ENCODE results near the gene ITGA11.

Gene ITGA11

DNA sequence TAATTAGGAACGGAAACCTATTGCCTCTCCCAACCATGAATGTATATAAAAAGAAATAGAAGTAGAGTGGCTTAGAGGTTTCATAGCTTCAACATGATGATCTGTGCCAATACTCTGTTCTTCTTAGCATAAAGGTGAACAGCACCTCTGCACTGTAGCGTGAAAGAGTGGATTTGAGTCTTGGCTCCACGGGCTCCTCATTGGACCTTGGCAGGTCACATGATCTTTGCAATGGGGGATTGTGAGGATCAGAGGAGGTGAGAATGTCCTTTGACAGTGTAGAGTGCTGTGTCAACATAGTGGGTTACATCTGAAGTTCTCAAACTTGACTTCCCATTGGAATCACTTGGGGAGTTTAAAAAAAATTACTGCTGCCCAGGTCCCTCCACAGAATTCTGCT is 103.0 kb downstream of the ITGA11 start:
- peaks cover 21% of the 10 kb centered on the region for H3K4me1 ChIP-seq (ENCODE audit: control insufficient read depth, low read depth, low read length)
- no peaks in the 10 kb centered on the region for H3K9me3 ChIP-seq (ENCODE audit: control insufficient read depth, low read depth, low read length)
- no peak overlapping the region for H3K27ac ChIP-seq (ENCODE audit: low read length)
- H3K9ac ChIP-seq (ENCODE audit: low read length): no peak overlapping the region
- H3K4me3 ChIP-seq (ENCODE audit: low read length): no peak overlapping the region
- no peaks in the 10 kb centered on the region for H3K36me3 ChIP-seq (ENCODE audit: control insufficient read depth, low read depth, low read length)
- no peaks in the 10 kb centered on the region for H3K27me3 ChIP-seq (ENCODE audit: control insufficient read depth, insufficient read depth, low read length)

DNA sequence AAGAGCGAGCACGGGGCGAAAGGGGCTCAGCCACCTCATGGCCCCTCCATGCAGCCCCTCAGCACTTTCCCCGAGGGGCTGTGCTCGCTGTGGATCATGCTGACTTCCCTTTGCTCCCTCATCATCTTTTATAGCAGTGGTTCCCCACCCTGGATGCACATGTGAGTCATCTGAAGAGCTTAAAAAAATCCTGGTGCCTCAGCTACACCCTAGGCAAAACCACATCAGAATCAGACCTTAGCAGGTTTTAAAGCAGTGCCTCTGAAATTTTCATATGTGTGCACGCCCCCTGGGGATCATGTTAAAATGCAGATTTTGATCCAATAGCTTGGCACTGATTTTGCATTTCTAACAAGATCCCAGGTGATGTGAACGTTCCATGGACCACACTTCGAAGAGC is 103.5 kb downstream of the ITGA11 start:
- Histone ChIP-seq H3K9me3 (ENCODE audit: control insufficient read depth, low read depth, low read length) (no peaks in the 10 kb centered on the region), H3K36me3 (ENCODE audit: control insufficient read depth, low read depth, low read length) (no peaks in the 10 kb centered on the region), H3K4me3 (ENCODE audit: low read length) (no peak overlapping the region), H3K9ac (ENCODE audit: low read length) (no peak overlapping the region), H3K27me3 (ENCODE audit: control insufficient read depth, insufficient read depth, low read length) (no peaks in the 10 kb centered on the region), H3K27ac (ENCODE audit: low read length) (no peak overlapping the region), H3K4me1 (ENCODE audit: control insufficient read depth, low read depth, low read length) (peaks cover 21% of the 10 kb centered on the region)

DNA sequence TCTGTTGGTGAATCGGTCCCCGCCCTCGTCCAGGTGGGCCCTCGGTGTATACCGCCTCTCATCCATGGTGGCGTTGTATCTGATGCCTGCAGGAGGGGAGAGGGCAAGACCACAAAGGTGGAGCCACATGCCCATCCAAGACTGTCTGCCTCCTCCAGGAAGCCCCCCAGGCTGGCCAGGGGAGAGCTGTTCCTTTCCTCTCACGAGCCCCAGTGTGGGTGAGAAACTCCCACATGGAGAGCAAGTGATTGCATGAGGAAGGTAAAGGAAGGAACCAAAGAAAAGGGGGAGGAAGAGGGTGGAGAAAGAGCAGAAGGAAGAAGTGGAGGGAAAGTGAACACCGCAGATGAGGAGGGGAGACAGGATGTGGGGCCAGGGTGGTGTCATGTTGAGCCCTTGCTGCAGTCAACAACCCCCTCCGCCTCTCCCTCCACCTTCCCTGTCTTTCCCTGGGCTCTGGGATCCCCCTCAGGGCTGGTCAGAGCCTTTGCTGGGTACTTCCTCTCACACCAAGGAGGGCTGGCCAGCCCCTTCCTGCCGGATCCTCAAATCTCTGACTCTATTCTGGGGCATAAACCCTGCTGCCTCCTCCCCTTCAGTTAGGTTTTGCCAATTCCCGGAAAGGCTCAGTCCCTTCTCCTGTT is 105.1 kb downstream of the ITGA11 start:
- Histone ChIP-seq H3K9me3 (ENCODE audit: control insufficient read depth, low read depth, low read length) (no peaks in the 10 kb centered on the region), H3K27me3 (ENCODE audit: control insufficient read depth, insufficient read depth, low read length) (no peaks in the 10 kb centered on the region), H3K4me1 (ENCODE audit: control insufficient read depth, low read depth, low read length) (peaks cover 19% of the 10 kb centered on the region), H3K9ac (ENCODE audit: low read length) (no peak overlapping the region), H3K27ac (ENCODE audit: low read length) (no peak overlapping the region), H3K4me3 (ENCODE audit: low read length) (no peak overlapping the region), H3K36me3 (ENCODE audit: control insufficient read depth, low read depth, low read length) (no peaks in the 10 kb centered on the region)

DNA sequence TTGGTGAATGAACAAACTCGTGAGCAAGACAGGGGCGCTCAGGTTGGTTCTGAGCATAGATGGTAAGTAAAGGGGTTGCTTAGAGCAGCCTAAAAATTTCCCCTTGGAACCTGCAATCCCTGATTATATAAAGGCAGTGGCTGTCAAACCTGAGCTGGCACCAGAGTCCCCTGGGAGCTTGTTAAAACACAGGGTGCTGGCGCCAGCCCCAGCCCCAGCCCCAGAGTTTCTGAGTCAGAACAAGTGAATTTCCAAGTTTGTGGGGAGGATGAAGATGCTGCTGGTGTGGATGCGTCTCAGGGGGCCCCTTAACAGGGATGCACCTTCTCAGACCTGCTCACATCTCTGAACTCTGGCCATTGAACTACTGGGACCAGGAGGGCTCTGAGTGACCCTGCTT is 106.2 kb downstream of the ITGA11 start:
- Histone ChIP-seq H3K36me3 (ENCODE audit: control insufficient read depth, low read depth, low read length) (no peaks in the 10 kb centered on the region), H3K4me3 (ENCODE audit: low read length) (no peak overlapping the region), H3K9me3 (ENCODE audit: control insufficient read depth, low read depth, low read length) (no peaks in the 10 kb centered on the region), H3K4me1 (ENCODE audit: control insufficient read depth, low read depth, low read length) (peaks cover 8% of the 10 kb centered on the region), H3K9ac (ENCODE audit: low read length) (no peak overlapping the region), H3K27ac (ENCODE audit: low read length) (no peak overlapping the region), H3K27me3 (ENCODE audit: control insufficient read depth, insufficient read depth, low read length) (no peaks in the 10 kb centered on the region)

DNA sequence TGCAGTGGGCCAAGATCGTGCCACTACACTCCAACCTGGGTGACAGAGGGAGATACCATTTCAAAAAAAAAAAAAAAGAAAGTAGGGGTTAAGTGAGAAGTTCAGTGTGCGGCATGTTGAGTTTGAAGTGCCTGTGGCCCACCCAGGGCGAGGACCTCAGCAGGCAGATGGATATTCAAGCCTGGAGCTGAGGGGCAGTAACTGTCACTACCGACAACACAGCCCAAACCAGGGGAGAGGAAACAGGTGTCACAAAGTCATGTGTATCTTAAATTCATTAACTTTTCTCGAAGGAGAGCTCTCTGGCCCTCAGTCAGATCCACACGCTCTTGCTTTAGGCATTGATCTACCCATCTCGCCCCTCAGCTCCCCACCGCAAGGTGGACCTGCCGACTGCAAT is 109.2 kb downstream of the ITGA11 start:
- Histone ChIP-seq H3K4me3 (ENCODE audit: low read length) (no peak overlapping the region), H3K27me3 (ENCODE audit: control insufficient read depth, insufficient read depth, low read length) (no peaks in the 10 kb centered on the region), H3K9ac (ENCODE audit: low read length) (no peak overlapping the region), H3K36me3 (ENCODE audit: control insufficient read depth, low read depth, low read length) (no peaks in the 10 kb centered on the region), H3K9me3 (ENCODE audit: control insufficient read depth, low read depth, low read length) (no peaks in the 10 kb centered on the region), H3K27ac (ENCODE audit: low read length) (no peak overlapping the region), H3K4me1 (ENCODE audit: control insufficient read depth, low read depth, low read length) (no peaks in the 10 kb centered on the region)

DNA sequence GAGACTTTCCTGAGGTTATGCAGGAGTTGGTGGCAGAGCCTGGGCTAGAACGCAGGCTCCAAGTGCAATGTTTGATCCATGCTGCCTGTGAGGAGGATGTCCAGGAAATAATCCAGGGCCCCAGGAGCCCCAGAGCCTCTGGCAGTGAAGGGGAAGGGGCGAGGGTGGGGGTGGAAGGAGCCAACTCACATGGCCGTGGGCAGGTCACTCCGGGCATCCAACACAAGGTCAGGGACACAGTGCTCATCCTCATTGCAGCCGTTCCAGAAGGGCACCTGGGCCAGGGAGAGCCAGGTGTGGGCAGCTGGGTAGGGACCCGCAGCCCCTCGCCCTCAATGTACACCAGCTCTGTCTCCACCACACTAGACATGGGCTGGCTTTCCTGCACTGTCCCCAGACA is 110.7 kb downstream of the ITGA11 start:
- Histone ChIP-seq H3K9ac (ENCODE audit: low read length) (no peak overlapping the region), H3K4me3 (ENCODE audit: low read length) (no peak overlapping the region), H3K27ac (ENCODE audit: low read length) (no peak overlapping the region), H3K9me3 (ENCODE audit: control insufficient read depth, low read depth, low read length) (no peaks in the 10 kb centered on the region), H3K4me1 (ENCODE audit: control insufficient read depth, low read depth, low read length) (peaks cover 2% of the 10 kb centered on the region), H3K36me3 (ENCODE audit: control insufficient read depth, low read depth, low read length) (no peaks in the 10 kb centered on the region), H3K27me3 (ENCODE audit: control insufficient read depth, insufficient read depth, low read length) (no peaks in the 10 kb centered on the region)

DNA sequence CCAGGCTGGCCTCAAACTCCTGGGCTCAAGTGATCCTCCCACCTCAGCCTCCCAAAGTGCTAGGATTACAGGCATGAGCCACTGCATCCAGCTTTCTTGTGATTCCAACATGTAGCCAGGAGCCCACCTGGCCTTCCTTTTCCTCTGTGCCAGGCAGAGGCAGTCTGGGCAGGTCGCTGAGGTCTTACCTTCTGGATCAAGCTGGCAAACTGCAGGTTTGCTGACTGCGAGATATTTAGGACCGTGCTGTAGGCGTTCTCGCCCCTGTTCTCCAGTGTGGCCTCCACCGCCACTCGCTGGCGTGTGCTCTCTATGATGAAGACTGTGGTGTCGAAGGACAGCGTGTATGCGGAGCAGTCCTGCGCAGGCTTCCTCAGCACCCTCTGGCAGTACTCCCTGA is 112.0 kb downstream of the ITGA11 start:
- Histone ChIP-seq H3K36me3 (ENCODE audit: control insufficient read depth, low read depth, low read length) (no peaks in the 10 kb centered on the region), H3K9ac (ENCODE audit: low read length) (no peak overlapping the region), H3K9me3 (ENCODE audit: control insufficient read depth, low read depth, low read length) (no peaks in the 10 kb centered on the region), H3K27me3 (ENCODE audit: control insufficient read depth, insufficient read depth, low read length) (no peaks in the 10 kb centered on the region), H3K4me1 (ENCODE audit: control insufficient read depth, low read depth, low read length) (peaks cover 13% of the 10 kb centered on the region), H3K27ac (ENCODE audit: low read length) (no peak overlapping the region), H3K4me3 (ENCODE audit: low read length) (no peak overlapping the region)

DNA sequence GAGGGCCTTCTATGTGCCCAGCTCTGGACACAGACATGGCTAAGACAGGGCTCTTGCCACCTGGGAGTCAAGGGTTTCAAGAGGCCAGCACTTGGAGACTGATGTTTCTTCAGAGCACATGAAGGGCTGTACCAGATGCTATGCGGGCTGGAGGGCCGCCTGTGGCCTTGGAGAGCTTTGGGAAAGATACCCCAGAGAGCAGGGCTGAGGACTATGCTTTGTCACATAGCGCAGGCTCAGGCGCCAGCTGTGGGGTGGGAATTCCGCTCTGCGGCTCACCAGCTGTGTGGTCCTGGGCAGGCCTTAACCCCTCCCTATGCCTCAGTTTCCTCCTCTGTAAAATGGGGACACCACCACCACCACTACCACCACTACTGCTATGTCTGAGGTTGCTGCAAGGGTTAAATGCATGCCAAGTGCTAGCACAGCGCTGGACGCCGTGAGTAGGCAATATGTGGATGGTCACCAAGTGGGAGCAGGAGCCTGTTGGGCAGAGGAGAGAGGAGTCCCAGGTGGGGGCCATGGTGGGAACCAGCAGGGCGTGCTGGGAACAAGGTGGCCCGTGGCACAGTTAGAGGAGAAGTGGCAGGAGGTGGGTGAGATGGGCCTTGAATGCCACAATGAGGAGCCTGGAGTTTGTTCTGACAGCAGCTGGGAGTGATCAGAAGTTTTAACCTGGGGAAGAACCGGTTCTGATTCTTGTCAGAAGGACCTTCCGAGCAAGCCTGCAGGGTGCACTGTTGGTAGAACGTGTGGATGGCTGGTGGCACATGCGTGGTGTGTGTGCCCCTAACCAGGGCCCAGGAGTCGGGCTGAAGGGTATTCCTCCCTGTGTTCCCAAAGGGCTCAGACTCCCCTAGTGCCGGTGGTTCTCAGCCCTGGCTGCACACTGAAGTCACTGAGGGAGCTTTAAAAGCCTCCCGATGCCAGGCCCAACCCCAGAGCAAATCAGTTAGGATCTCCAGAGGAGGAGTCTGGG is 112.7 kb downstream of the ITGA11 start:
- no peak overlapping the region for H3K9ac ChIP-seq (ENCODE audit: low read length)

DNA sequence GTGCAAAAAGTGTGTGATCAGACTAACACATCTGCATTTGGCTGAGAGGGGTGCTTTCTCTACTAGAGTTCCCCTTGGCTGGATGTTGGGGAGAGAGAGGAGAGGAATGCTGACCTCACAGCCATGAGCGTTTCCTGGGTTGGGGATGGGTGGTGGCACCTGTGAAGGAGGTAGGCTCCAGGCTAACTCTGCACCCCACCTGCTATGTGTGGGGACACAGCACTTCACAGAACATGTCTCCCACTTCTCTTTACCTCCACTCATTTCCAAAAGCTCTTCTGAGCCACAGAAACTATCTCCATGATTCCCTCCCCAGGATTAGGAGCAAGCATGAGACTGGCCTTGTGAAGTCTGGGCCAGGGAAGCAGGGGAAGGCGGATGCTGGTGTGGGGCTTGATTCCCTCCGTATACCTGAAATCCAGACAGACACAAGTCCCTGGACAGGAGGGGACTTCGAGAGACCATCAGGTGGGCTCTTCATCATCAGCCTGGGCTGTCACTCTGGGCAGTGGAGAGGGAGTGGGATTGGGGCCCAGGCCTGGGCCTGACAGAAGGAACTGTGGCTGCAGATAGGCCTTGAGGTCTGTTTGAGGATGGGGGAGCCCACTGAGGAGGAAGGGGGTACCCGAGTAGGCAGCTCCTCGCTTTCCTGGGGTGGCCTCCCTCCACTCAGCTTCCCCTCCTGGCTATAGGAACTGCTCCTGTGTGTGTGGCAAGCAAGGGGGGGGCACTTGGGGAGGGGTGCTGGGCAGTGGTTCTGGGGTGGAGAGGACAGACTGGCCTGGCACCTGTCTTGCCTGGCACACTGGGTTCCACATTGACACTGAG is 113.7 kb downstream of the ITGA11 start:
- Histone ChIP-seq H3K27ac (ENCODE audit: low read length) (no peak overlapping the region), H3K4me3 (ENCODE audit: low read length) (no peak overlapping the region), H3K9ac (ENCODE audit: low read length) (no peak overlapping the region), H3K9me3 (ENCODE audit: control insufficient read depth, low read depth, low read length) (no peaks in the 10 kb centered on the region), H3K27me3 (ENCODE audit: control insufficient read depth, insufficient read depth, low read length) (no peaks in the 10 kb centered on the region), H3K4me1 (ENCODE audit: control insufficient read depth, low read depth, low read length) (peaks cover 13% of the 10 kb centered on the region), H3K36me3 (ENCODE audit: control insufficient read depth, low read depth, low read length) (no peaks in the 10 kb centered on the region)

More for the DNA sequence above, 112.7 kb downstream of the ITGA11 start:
- peaks cover 13% of the 10 kb centered on the region for H3K4me1 ChIP-seq (ENCODE audit: control insufficient read depth, low read depth, low read length)
- no peak overlapping the region for H3K4me3 ChIP-seq (ENCODE audit: low read length)
- H3K27me3 ChIP-seq (ENCODE audit: control insufficient read depth, insufficient read depth, low read length): no peaks in the 10 kb centered on the region
- no peaks in the 10 kb centered on the region for H3K9me3 ChIP-seq (ENCODE audit: control insufficient read depth, low read depth, low read length)
- H3K36me3 ChIP-seq (ENCODE audit: control insufficient read depth, low read depth, low read length): no peaks in the 10 kb centered on the region
- no peak overlapping the region for H3K27ac ChIP-seq (ENCODE audit: low read length)

DNA sequence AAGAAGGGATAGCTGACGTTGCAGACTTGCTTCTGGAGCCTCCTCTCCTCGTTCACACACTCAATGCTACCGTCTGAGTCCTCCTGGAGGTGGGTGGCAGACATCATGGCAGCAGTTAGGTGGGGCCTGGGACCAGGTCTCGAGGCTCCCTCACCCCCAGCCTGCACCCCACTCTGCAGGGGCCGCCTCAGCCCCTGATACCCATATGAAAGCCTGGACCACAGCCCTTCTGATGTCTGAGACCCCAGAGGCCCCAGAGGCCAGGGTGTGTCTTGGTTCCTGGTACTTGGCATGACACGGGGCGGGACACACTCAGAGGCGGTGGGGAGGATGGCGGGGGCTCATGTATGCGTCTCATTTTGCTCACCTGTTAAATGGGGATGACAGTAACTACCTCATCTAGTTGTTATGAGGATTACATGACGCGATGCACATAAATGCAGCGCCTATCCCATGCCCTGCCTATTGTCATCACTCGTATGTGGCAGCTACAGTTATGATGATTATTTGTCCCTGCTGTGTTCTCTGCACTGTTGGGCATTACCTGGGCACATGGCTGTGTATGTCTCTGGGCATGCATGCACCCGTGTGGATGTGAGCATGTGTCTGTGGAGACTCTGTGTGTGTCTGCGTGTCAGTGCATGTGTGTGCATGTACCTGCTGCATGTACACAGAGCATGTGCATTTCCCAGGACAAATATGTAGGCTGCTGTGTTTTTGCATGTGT is 114.5 kb downstream of the ITGA11 start:
- no peaks in the 10 kb centered on the region for H3K27me3 ChIP-seq (ENCODE audit: control insufficient read depth, insufficient read depth, low read length)
- H3K27ac ChIP-seq (ENCODE audit: low read length): no peak overlapping the region
- no peaks in the 10 kb centered on the region for H3K36me3 ChIP-seq (ENCODE audit: control insufficient read depth, low read depth, low read length)
- H3K4me1 ChIP-seq (ENCODE audit: control insufficient read depth, low read depth, low read length): peaks cover 13% of the 10 kb centered on the region
- H3K9ac ChIP-seq (ENCODE audit: low read length): no peak overlapping the region
- no peaks in the 10 kb centered on the region for H3K9me3 ChIP-seq (ENCODE audit: control insufficient read depth, low read depth, low read length)
- H3K4me3 ChIP-seq (ENCODE audit: low read length): no peak overlapping the region

Measured in iPS-18a (cell line).